CD4-positive, alpha-beta T cell (primary cell): Measurements from ENCODE around the gene ANKLE2. TPM values are rescaled to one million over a fixed set of nuclear protein-coding genes. Genes with fewer than 3 reads are reported as not detected.

Source experiments
- ATAC-seq: fragments of 200-7000 bp; cut with Tn5 transposase; one replicate; pipeline ENCODE4 v1.10.0; 2022; ENCODE audit warnings: mild to moderate bottlenecking; ENCODE audit not compliant: poor library complexity
- CTCF ChIA-PET: fragments of 350-600 bp; sonication (Branson Sonifier 250); formaldehyde crosslinking; loops from one replicate; lab custom pipeline; 2021; ENCODE audit warnings: antibody characterized with exemption, inconsistent platforms; lab: Charles Lee
- POLR2A ChIA-PET: fragments of 350-600 bp; sonication (Branson Sonifier 250); formaldehyde crosslinking; loops from one replicate; lab custom pipeline; 2021; ENCODE audit warnings: antibody characterized with exemption, inconsistent platforms; lab: Charles Lee
- DNase-seq, 14 experiments: peaks; one replicate each; pipeline ENCODE4 v3.0.0-alpha.2; 2013 to 2020; ENCODE audit warnings: mixed read lengths in 2 of 14
- H3K27ac ChIP-seq, 2 donors: one replicate each; pipeline versions ENCODE4 v1.5.1 to v1.7.0; 2013; ENCODE audit warnings: low read length in 2 of 2, low read depth in 1 of 2, mild to moderate bottlenecking in 1 of 2
- H3K27me3 ChIP-seq, 2 experiments: 1 replicate in 1 of 2; 2 replicates in 1 of 2; pipeline versions ENCODE4 v1.6.1 to v1.7.0; 2013; ENCODE audit warnings: low read length in 2 of 2, control low read depth in 1 of 2, mild to moderate bottlenecking in 1 of 2, moderate library complexity in 1 of 2; ENCODE audit not compliant: insufficient read depth in 2 of 2, control insufficient read depth in 1 of 2
- H3K36me3 ChIP-seq: one replicate; pipeline ENCODE4 v1.6.1; 2013; ENCODE audit warnings: low read length, control low read depth; ENCODE audit not compliant: insufficient read depth
- H3K4me1 ChIP-seq: one replicate; pipeline ENCODE4 v1.6.1; 2013; ENCODE audit warnings: low read length, control low read depth; ENCODE audit not compliant: insufficient read depth
- H3K4me3 ChIP-seq: one replicate; pipeline ENCODE4 v1.5.1; 2013; ENCODE audit warnings: mild to moderate bottlenecking, low read length, moderate library complexity
- H3K9me3 ChIP-seq, 2 experiments: 1 replicate in 1 of 2; 2 replicates in 1 of 2; pipeline versions ENCODE4 v1.6.1 to v1.7.0; 2013; ENCODE audit warnings: low read length in 2 of 2, mild to moderate bottlenecking in 2 of 2, control low read depth in 1 of 2, moderate library complexity in 1 of 2; ENCODE audit not compliant: control insufficient read depth in 1 of 2, insufficient read depth in 1 of 2
- H3K27ac Mint-ChIP-seq: one replicate; pipeline ENCODE4 v1.8.0; 2020; ENCODE audit warnings: mixed read lengths
- H3K27me3 Mint-ChIP-seq: one replicate; pipeline ENCODE4 v1.8.0; 2021; ENCODE audit warnings: mixed read lengths
- H3K36me3 Mint-ChIP-seq: one replicate; pipeline ENCODE4 v1.8.0; 2021; ENCODE audit warnings: low read depth, mixed read lengths
- H3K4me1 Mint-ChIP-seq: one replicate; pipeline ENCODE4 v1.8.0; 2021; ENCODE audit warnings: low read depth, mixed read lengths
- H3K4me3 Mint-ChIP-seq: one replicate; pipeline ENCODE4 v1.8.0; 2020; ENCODE audit warnings: mild to moderate bottlenecking, mixed read lengths
- H3K9me3 Mint-ChIP-seq: one replicate; pipeline ENCODE4 v1.8.0; 2020; ENCODE audit warnings: mixed read lengths
- intact Hi-C, 2 experiments: fragments of 100-400 bp; cut with DNase I in 1 of 2; cut with micrococcal nuclease in 1 of 2; formaldehyde crosslinking; loops; one replicate each; pipeline versions ENCODE4 v1.15.1 to v1.9.0; 2023 to 2025; cut with DNase I, micrococcal nuclease
- total RNA-seq, 174 experiments: library from RNA in 2 of 174; stranded (reverse) in 2 of 174; gene quantifications; one replicate each; pipeline ENCODE4 v1.2.3 and lab custom pipeline; 2021 to 2026
- TF ChIP-seq, protein P1 (sequence below): fragments of 200-600 bp; IDR thresholded peaks from one replicate; pipeline ENCODE4 v1.8.0; 2022; ENCODE audit warnings: antibody characterized with exemption, mild to moderate bottlenecking

The ANKLE2 gene
- total RNA-seq, 2 experiments from 2014 or later = 61.7 to 65.7 TPM

DNA sequence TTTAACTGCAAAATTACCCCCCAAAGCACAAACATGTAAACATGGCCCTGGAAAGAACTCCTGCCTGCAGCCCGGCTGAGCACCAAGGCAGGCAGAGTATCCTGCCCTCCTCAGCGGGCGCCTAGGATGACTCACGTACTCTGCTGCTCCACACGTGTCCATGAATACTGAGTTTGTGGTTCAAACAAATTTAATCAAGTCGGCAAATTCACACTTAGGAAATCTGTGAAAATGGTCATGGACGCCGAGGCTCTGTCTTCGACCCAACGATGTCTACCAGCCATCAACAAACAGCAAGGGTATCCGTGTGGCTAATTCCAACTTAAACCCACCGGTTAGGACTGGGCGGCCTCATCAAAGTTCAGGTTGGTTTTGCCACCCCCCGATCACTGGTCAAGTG is 41.5 kb upstream of the ANKLE2 start:
- H3K27me3 ChIP-seq = no peaks in the 10 kb centered on the region
- H3K4me3 ChIP-seq = no peak overlapping the region
- H3K36me3 Mint-ChIP-seq = peaks cover 81% of the 10 kb centered on the region
- no peak overlapping the region for H3K27ac ChIP-seq
- CTCF ChIA-PET = no interaction called here
- ATAC-seq (no peak), DNase-seq (no peak)
- no peaks in the 10 kb centered on the region for H3K27me3 Mint-ChIP-seq
- H3K9me3 ChIP-seq = no peaks in the 10 kb centered on the region
- H3K4me3 Mint-ChIP-seq = no peak overlapping the region
- H3K4me1 Mint-ChIP-seq = peaks cover 18% of the 10 kb centered on the region
- H3K9me3 Mint-ChIP-seq = no peaks in the 10 kb centered on the region
- H3K4me1 ChIP-seq = peaks cover 10% of the 10 kb centered on the region
- TF ChIP-seq, protein P1, sequence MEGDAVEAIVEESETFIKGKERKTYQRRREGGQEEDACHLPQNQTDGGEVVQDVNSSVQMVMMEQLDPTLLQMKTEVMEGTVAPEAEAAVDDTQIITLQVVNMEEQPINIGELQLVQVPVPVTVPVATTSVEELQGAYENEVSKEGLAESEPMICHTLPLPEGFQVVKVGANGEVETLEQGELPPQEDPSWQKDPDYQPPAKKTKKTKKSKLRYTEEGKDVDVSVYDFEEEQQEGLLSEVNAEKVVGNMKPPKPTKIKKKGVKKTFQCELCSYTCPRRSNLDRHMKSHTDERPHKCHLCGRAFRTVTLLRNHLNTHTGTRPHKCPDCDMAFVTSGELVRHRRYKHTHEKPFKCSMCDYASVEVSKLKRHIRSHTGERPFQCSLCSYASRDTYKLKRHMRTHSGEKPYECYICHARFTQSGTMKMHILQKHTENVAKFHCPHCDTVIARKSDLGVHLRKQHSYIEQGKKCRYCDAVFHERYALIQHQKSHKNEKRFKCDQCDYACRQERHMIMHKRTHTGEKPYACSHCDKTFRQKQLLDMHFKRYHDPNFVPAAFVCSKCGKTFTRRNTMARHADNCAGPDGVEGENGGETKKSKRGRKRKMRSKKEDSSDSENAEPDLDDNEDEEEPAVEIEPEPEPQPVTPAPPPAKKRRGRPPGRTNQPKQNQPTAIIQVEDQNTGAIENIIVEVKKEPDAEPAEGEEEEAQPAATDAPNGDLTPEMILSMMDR = no peak
- peaks cover 77% of the 10 kb centered on the region for H3K36me3 ChIP-seq
- H3K27ac Mint-ChIP-seq = no peak overlapping the region
- intact Hi-C loops = no loop called here
- POLR2A ChIA-PET = no interaction called here

DNA sequence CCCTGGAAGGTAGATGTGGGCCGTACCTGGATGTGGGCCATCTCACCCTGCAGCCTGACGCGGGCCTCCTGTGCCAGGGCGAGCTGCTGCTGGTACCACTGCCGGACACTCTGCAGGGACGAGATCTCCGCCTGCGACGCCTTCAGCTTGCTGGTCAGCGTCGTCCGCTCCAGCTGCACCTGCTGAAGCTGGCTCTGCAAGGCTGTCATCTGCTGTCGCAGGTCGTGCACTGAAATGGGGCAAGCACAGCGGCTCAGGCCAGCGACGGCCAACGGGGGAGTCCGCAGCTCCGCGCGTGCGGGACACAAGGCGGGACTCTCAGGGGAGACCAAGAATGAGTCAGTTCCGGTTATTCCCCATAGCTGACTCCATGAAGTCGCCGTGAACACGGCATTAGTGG is 40.1 kb upstream of the ANKLE2 start:
- peaks cover 11% of the 10 kb centered on the region for H3K4me1 Mint-ChIP-seq
- Histone ChIP-seq H3K4me1 (peaks cover 3% of the 10 kb centered on the region), H3K27ac (no peak overlapping the region), H3K36me3 (peaks cover 77% of the 10 kb centered on the region), H3K9me3 (no peaks in the 10 kb centered on the region), H3K4me3 (no peak overlapping the region), H3K27me3 (no peaks in the 10 kb centered on the region)
- H3K27me3 Mint-ChIP-seq = no peaks in the 10 kb centered on the region
- ChIA-PET POLR2A (no interaction called here), CTCF (no interaction called here)
- TF ChIP-seq, protein P1 = no peak
- ATAC-seq (no peak), DNase-seq (no peak)
- intact Hi-C loops = no loop called here
- H3K4me3 Mint-ChIP-seq = no peak overlapping the region
- H3K27ac Mint-ChIP-seq = no peak overlapping the region
- H3K36me3 Mint-ChIP-seq = peaks cover 82% of the 10 kb centered on the region
- H3K9me3 Mint-ChIP-seq = no peaks in the 10 kb centered on the region

DNA sequence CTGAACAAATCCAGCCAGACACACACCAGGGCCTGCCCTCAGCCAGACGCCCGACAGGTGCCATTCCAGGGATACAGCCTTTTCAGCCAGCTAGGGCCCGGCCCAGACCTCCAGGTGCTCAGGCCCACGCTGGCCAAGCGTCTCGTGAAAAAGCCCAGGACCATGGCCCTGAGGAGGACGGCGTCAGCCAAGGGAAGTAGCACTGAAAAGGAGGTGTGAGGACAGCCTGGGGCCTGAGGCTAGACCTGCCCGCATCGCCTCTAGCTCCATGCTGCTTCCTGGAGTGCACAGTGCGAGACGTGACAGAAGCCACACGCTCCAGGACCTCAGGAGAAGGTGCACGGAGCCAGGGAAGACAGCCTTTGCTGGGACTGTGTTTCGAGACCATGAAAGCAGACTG is 37.2 kb upstream of the ANKLE2 start:
- Mint-ChIP-seq H3K36me3 (peaks cover 90% of the 10 kb centered on the region), H3K27ac (no peak overlapping the region), H3K4me1 (no peaks in the 10 kb centered on the region), H3K27me3 (no peaks in the 10 kb centered on the region), H3K9me3 (no peaks in the 10 kb centered on the region), H3K4me3 (no peak overlapping the region)
- H3K36me3 ChIP-seq = peaks cover 77% of the 10 kb centered on the region
- ChIA-PET CTCF (no interaction called here), POLR2A (no interaction called here)
- TF ChIP-seq, protein P1 = no peak
- no peak overlapping the region for H3K4me3 ChIP-seq
- no peak for DNase-seq
- no peak for ATAC-seq
- intact Hi-C loops = no loop called here
- H3K4me1 ChIP-seq = no peaks in the 10 kb centered on the region
- no peak overlapping the region for H3K27ac ChIP-seq
- H3K27me3 ChIP-seq = no peaks in the 10 kb centered on the region
- no peaks in the 10 kb centered on the region for H3K9me3 ChIP-seq
